Keratinocyte (primary cell): Measurements from ENCODE around the gene SLC26A8.

Experiments
- CTCF ChIP-seq, 3 experiments: IDR thresholded peaks in 1 of 3; conservative IDR thresholded peaks in 1 of 3; optimal IDR thresholded peaks in 1 of 3; 2 replicates in 2 of 3; 3 replicates in 1 of 3; pipeline versions ENCODE3 to v1.5.1; 2011; ENCODE audit warnings: low read length in 3 of 3, mild to moderate bottlenecking in 3 of 3, moderate library complexity in 2 of 3, control low read depth in 1 of 3, inconsistent platforms in 1 of 3; ENCODE audit not compliant: insufficient read depth in 2 of 3; ENCODE audit errors: extremely low read depth in 1 of 3
- EZH2 ChIP-seq: IDR thresholded peaks from one replicate; pipeline ENCODE4 v1.6.1; 2012; ENCODE audit warnings: inconsistent platforms, mild to moderate bottlenecking, low read length, moderate library complexity

GRCh38 chr6:35916056-35916455 is 108.4 kb downstream of the SLC26A8 start:
- TF ChIP-seq CTCF (optimal IDR thresholded peaks at IDR 0.05 in 1 of 3, IDR thresholded peaks at IDR 0.05 in 1 of 3, conservative IDR thresholded peaks at IDR 0.05 in 1 of 3; ENCODE audit: extremely low read depth in 1 of 3, insufficient read depth in 2 of 3, low read length in 3 of 3) (no peak), EZH2 (no peak)
